NT2/D1 (cell line): ENCODE results near the gene FAM47E.

ENCODE experiments used
- SUZ12 ChIP-seq: IDR thresholded peaks from 2 replicates; pipeline ENCODE4 v1.6.1; 2011; ENCODE audit not compliant: insufficient read length, insufficient read depth; ENCODE audit errors: extremely low read depth
- YY1 ChIP-seq: IDR thresholded peaks from 2 replicates; pipeline ENCODE4 v1.6.1; 2011; ENCODE audit not compliant: insufficient read length, insufficient read depth
- ZNF274 ChIP-seq: IDR thresholded peaks from 2 replicates; pipeline ENCODE4 v1.6.1; 2011; ENCODE audit warnings: mild to moderate bottlenecking, low read depth, low read length

- TF ChIP-seq YY1: no peak
- TF ChIP-seq SUZ12: no peak
- no peak for TF ChIP-seq ZNF274
These were observed 35.0 kb upstream of the FAM47E start for GRCh38 chr4:76216524-76216923.
